Ecto neural progenitor cell (in vitro differentiated cells): ENCODE data around the gene EP400.
A peak's percentile ranks its signal among the peaks of the same experiment; 100 is the strongest.

Experiments used
- DNase-seq: peaks from one replicate; pipeline ENCODE4 v3.0.0-alpha.2; 2018; ENCODE audit warnings: low spot score

Gene EP400

DNA sequence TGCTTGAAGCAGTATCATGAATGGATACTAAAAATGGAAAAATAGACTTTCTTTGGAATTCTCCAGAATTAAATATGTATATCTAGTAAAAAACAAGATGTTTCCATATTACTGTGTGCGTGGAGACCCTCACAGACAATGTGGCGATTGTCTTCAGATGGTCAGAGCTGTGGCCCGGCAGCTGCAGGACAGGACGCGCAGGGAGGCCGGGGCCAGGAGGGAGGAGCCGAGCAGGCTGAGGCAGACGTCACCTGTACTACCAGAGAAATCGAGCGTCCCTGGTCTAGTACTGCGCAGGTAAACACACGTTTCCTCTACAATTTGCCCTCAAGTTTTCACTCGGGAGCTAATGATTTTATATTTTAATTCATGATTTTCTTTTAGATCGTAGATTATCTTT, 171.5 kb downstream of the EP400 start:
- DNase-seq: no peak

DNA sequence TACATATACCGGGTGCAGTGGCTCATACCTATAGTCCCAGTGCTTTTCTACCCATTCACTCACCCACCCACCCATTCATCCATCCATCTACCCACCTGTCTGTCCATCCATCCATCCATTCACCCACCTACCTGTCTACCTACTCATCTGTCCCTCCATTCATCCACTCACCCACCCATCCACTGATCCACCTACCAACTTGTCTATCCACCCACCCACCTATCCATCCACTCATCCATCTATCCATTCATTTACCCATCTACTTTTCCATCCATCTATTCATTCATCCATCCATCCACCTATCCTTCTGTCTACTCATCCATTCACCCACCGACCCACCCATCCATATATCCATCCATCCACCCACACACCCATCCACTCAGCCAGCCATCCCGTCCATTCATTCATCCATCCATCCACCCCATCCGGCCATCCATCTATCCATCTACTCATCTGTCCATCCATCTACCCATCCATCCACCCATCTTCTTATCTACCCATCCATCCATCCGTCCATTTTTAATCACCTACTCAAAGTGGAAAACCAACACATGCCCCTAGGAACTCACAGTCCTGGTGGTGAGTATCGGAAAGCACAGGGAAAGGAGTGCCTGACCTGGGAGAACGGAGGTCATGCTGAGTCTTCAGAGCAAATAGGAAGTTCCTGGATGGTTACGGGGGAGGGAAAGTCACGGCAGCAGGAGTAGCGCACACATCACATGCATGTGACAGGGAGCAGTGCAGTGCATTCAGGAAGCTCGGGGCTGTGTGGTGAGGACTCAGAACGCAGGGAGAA, 174.4 kb downstream of the EP400 start:
- peak; percentile 43 for DNase-seq

DNA sequence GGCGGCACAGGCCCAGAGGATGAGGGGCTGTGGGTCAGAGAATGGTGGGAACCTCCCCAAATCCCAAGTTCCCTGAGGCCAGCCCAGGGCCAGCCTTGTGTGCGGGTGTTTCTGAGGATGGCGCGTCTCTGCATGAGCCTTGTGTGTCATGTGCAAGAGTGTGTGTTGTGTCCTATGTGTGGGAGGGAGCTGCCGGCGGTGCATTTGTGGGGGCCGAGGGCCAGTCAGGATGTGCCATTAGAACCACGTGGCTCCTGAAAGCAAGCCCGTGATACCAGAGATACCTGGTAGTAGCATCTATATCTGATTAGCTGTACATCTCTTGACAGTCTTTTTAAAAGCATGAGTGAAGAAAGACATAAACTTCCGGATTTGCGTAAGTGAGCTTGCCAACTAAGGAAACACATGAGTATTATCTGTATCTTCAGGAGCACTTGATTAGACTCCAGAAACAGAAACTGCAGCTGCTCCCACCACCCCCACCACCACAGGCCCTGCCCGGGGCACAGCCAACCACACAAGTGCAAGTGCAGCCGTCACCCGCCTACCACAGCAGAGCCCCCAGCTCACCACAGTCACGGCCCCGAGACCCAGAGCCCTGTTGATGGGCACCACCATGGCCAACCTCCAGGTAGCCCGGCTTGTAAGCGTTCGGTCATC, 175.2 kb downstream of the EP400 start:
- DNase-seq: peak; percentile 36

DNA sequence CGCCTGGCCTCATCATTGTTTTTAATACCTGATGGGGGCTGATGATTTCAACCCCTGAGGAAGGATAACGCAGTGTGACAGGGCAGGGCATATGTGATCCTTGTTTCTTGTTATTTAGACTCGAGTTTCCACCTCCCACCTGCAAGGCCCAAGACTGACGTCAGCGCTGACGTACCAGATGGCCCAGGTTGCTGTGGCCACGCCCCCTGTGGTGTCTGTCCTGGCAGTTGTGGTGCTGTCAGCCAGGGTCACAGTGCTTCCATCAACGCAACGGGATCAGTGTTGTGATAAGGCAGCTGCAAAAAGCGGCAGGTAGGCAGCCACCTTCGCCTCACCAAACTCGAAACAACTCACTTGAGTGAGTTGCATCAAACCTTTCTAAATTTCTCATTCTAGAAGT, 176.0 kb downstream of the EP400 start:
- DNase-seq: no peak

DNA sequence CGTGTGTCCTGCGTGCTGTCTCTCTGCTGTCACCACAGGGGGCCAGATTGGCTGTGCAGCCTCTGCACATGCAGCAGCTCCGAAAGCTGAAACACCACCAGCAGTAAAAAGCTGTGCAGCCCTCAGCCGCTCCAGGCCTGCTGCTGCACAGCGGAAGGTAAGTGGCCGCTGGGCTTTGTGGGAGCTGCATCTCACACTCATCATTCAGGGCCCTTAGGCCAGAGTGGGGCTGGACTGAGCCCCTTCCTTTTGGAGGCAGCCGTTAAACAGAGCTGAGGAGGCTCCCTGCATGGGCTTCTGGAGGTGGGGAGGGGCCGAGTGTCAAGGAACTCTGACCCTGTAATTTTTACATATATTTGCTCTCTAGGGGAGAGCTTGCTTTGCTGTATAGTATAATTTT, 177.3 kb downstream of the EP400 start:
- DNase-seq: no peak

DNA sequence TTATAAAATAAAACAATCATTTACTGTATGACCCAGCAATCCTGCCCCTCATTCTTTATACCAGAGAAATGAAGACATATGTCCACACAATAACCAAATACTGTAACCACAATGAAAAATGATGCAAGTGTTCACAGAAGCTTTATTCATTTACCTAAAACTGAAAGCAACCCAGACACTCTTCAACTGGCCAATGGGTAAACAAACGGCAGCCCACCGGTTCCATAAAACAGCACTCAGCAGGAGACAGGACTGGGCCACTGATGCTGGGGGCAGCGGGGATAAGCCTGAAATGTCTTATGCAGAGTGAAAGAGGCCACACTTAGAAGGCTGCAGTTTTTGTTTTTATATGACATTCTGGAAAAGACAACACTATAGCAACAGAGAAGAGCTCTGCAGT, 179.3 kb downstream of the EP400 start:
- no peak for DNase-seq

DNA sequence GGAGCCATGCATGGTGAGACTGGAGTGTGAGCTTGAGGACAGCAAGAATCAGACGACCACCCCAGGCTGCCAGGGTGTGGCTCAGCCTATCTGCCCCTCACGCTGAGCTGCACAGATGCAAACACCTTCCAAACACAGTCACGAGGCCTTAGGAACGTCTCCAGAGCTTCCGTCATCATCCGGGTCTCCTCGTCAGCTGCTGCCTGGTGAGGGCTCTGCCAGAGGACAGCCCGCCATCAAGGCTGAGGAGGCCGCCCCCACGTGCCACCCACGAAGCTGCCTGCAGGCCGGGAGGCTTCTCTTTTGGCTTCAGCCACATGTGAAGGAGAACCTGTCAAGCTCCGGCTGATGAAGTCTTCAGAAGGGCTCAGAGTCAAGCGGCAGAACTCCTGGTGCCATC, 180.9 kb downstream of the EP400 start:
- DNase-seq: no peak
